NB4 (cell line): ENCODE measurements around the gene XKR7.

Source experiments
- POLR2A ChIP-seq: IDR thresholded peaks from 2 replicates; pipeline ENCODE4 v1.6.1; 2011; ENCODE audit warnings: mild to moderate bottlenecking; ENCODE audit not compliant: insufficient read length; ENCODE audit errors: extremely low read depth
- TF ChIP-seq, protein P1 (sequence below): IDR thresholded peaks from one replicate; pipeline ENCODE4 v1.5.1; 2012; ENCODE audit warnings: low read depth, low read length

DNA sequence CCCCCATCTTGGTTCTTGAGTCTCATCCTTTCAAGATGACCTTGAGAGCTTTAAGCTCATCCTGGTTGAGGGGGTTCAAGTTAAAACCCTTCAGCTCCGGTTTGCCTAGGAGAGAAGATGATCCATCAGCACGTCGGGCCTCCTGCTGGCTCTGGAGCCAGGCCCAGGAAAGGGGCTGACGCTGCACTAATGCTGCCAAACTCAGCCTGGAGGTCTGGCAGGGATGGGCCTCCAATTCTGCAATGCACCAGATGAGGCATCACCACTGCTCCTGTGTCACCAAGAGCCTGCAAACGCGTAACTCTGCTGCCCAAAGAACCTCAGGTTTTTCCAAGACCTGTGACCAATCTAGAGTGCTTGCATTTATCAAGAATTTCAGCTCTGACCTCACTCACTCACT is 22.2 kb upstream of the XKR7 start:
- TF ChIP-seq, protein P1, sequence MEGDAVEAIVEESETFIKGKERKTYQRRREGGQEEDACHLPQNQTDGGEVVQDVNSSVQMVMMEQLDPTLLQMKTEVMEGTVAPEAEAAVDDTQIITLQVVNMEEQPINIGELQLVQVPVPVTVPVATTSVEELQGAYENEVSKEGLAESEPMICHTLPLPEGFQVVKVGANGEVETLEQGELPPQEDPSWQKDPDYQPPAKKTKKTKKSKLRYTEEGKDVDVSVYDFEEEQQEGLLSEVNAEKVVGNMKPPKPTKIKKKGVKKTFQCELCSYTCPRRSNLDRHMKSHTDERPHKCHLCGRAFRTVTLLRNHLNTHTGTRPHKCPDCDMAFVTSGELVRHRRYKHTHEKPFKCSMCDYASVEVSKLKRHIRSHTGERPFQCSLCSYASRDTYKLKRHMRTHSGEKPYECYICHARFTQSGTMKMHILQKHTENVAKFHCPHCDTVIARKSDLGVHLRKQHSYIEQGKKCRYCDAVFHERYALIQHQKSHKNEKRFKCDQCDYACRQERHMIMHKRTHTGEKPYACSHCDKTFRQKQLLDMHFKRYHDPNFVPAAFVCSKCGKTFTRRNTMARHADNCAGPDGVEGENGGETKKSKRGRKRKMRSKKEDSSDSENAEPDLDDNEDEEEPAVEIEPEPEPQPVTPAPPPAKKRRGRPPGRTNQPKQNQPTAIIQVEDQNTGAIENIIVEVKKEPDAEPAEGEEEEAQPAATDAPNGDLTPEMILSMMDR: no peak
- no peak for TF ChIP-seq POLR2A
